Measurements from ENCODE around the gene SEMA3D. TPM values are rescaled to one million over a fixed set of nuclear protein-coding genes. Genes with fewer than 3 reads are reported as not detected.

SEMA3D gene
- total and polyA plus RNA-seq, 2 donors (not counting 1 experiment from before 2014, with no cell fraction given) = 0.46 to 0.59 TPM

DNA sequence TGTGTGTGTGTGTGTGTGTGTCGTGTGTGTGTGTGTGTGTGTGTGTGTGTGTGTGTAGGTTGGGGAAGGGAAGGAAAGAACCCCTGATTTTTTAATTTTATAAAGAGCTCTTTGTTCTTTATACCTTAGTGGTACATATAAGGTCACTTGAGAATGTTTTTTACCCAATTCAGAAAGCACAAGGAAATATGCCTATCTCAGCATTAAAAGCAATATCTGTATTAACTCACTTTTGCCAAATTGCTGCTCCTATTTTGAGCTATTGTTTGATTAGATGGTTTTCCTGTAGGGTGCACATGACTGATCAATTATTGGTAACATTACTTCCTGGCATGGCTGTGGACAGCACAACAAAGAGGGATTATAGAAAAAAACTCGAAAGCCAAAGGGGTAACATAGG, 60.5 kb downstream of the SEMA3D start:
- Histone ChIP-seq H3K27me3 (replicated peaks in 1 of 4; ENCODE audit: control extremely low read depth in 1 of 4, control insufficient read depth in 3 of 4, insufficient read depth in 4 of 4, low read length in 3 of 4) (no peaks in the 10 kb centered on the region), H3K9me3 (ENCODE audit: control extremely low read depth in 1 of 3, control insufficient read depth in 2 of 3, insufficient read depth in 1 of 3, low read length in 2 of 3) (no peaks in the 10 kb centered on the region), H3K4me1 (ENCODE audit: control insufficient read depth in 2 of 2, insufficient read depth in 2 of 2, low read length in 2 of 2) (no peaks in the 10 kb centered on the region), H3K4me3 (ENCODE audit: control extremely low read depth in 1 of 5, extremely low read depth in 1 of 5, insufficient read depth in 1 of 5, low read depth in 2 of 5, low read length in 4 of 5) (no peak overlapping the region), H3K4me2 (replicated peaks; ENCODE audit: low read depth, low read length, poor library complexity, severe bottlenecking) (no peak overlapping the region), H2AFZ (ENCODE audit: insufficient read depth, low read depth, low read length, poor library complexity, severe bottlenecking) (no peak overlapping the region), H4K20me1 (ENCODE audit: control insufficient read depth, insufficient read depth, low read length, poor library complexity, severe bottlenecking) (no peaks in the 10 kb centered on the region), H3K79me2 (ENCODE audit: control insufficient read depth, insufficient read depth, low read length) (no peaks in the 10 kb centered on the region), H3K27ac (ENCODE audit: low read length in 2 of 2) (no peak overlapping the region), H3K36me3 (replicated peaks in 1 of 2; ENCODE audit: control extremely low read depth in 1 of 2, control insufficient read depth in 1 of 2, extremely low read depth in 1 of 2, insufficient read depth in 2 of 2, low read length in 1 of 2) (no peaks in the 10 kb centered on the region), H3K9ac (ENCODE audit: low read length) (no peak overlapping the region)
- Mint-ChIP-seq H3K27me3 (no peaks in the 10 kb centered on the region), H3K4me1 (no peaks in the 10 kb centered on the region), H3K27ac (no peak overlapping the region), H3K9me3 (ENCODE audit: insufficient read depth) (no peaks in the 10 kb centered on the region), H3K4me3 (no peak overlapping the region)
- 60% methylated on average over 1 of the region's 2 CpGs for WGBS (ENCODE audit: insufficient coverage)
- no peak for TF ChIP-seq EZH2 (IDR thresholded peaks at IDR 0.05; ENCODE audit: borderline replicate concordance, insufficient read depth, low read depth, low read length, poor library complexity, severe bottlenecking)
- TF ChIP-seq, protein P1, sequence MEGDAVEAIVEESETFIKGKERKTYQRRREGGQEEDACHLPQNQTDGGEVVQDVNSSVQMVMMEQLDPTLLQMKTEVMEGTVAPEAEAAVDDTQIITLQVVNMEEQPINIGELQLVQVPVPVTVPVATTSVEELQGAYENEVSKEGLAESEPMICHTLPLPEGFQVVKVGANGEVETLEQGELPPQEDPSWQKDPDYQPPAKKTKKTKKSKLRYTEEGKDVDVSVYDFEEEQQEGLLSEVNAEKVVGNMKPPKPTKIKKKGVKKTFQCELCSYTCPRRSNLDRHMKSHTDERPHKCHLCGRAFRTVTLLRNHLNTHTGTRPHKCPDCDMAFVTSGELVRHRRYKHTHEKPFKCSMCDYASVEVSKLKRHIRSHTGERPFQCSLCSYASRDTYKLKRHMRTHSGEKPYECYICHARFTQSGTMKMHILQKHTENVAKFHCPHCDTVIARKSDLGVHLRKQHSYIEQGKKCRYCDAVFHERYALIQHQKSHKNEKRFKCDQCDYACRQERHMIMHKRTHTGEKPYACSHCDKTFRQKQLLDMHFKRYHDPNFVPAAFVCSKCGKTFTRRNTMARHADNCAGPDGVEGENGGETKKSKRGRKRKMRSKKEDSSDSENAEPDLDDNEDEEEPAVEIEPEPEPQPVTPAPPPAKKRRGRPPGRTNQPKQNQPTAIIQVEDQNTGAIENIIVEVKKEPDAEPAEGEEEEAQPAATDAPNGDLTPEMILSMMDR (IDR thresholded peaks at IDR 0.05) = no peak
- CTCF ChIA-PET = no interaction called here
- POLR2A ChIA-PET = no interaction called here
- intact Hi-C loops (cut with micrococcal nuclease) = no loop called here
- no peak for DNase-seq
- ATAC-seq (ENCODE audit: low read depth) = no peak

DNA sequence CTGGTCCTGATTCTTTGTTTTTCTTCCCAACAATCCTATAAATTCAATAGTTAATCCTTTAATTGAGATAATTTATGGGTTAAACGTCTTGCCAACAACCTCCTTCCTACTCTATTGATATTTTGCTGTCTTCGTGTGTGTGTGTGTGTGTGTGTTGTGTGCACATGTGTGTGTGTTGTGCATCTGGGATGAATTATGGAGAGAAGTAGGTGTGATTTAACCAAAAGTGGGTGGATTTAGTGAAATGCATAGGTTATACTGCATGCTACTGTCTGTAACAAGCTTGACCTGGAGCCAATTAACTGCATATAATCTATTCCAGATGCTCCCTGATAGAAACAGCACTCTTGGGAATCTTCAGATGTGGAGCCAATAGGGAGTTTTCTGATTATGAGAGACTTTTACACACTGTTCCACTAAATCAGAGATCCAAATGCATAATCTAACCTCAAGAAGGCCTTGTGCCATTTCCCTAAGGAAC, 61.2 kb downstream of the SEMA3D start:
- WGBS (ENCODE audit: insufficient coverage) = no CpG with 5 or more reads among the region's 2 CpGs

More for the DNA sequence above, 61.2 kb downstream of the SEMA3D start:
- no peak overlapping the region for H3K27ac Mint-ChIP-seq
- H3K4me1 ChIP-seq (ENCODE audit: control insufficient read depth in 2 of 2, insufficient read depth in 2 of 2, low read length in 2 of 2) = no peaks in the 10 kb centered on the region
- H2AFZ ChIP-seq (ENCODE audit: insufficient read depth, low read depth, low read length, poor library complexity, severe bottlenecking) = no peak overlapping the region
- H3K4me2 ChIP-seq (replicated peaks; ENCODE audit: low read depth, low read length, poor library complexity, severe bottlenecking) = no peak overlapping the region
- H3K9me3 Mint-ChIP-seq (ENCODE audit: insufficient read depth) = no peaks in the 10 kb centered on the region
- intact Hi-C loops (cut with micrococcal nuclease) = no loop called here
- H3K27ac ChIP-seq (ENCODE audit: low read length in 2 of 2) = no peak overlapping the region
- H3K4me3 ChIP-seq (ENCODE audit: control extremely low read depth in 1 of 5, extremely low read depth in 1 of 5, insufficient read depth in 1 of 5, low read depth in 2 of 5, low read length in 4 of 5) = no peak overlapping the region
- no peak overlapping the region for H3K4me3 Mint-ChIP-seq
- DNase-seq = no peak
- H3K27me3 Mint-ChIP-seq = no peaks in the 10 kb centered on the region
- H3K36me3 ChIP-seq (replicated peaks in 1 of 2; ENCODE audit: control extremely low read depth in 1 of 2, control insufficient read depth in 1 of 2, extremely low read depth in 1 of 2, insufficient read depth in 2 of 2, low read length in 1 of 2) = no peaks in the 10 kb centered on the region
- no peaks in the 10 kb centered on the region for H3K4me1 Mint-ChIP-seq
- POLR2A ChIA-PET = no interaction called here
- CTCF ChIA-PET = no interaction called here
- TF ChIP-seq, protein P1 (IDR thresholded peaks at IDR 0.05) = no peak
- TF ChIP-seq EZH2 (IDR thresholded peaks at IDR 0.05; ENCODE audit: borderline replicate concordance, insufficient read depth, low read depth, low read length, poor library complexity, severe bottlenecking) = no peak
- no peaks in the 10 kb centered on the region for H4K20me1 ChIP-seq (ENCODE audit: control insufficient read depth, insufficient read depth, low read length, poor library complexity, severe bottlenecking)
- H3K9ac ChIP-seq (ENCODE audit: low read length) = no peak overlapping the region
- H3K27me3 ChIP-seq (replicated peaks in 1 of 4; ENCODE audit: control extremely low read depth in 1 of 4, control insufficient read depth in 3 of 4, insufficient read depth in 4 of 4, low read length in 3 of 4) = no peaks in the 10 kb centered on the region
- ATAC-seq (ENCODE audit: low read depth) = no peak
- H3K9me3 ChIP-seq (ENCODE audit: control extremely low read depth in 1 of 3, control insufficient read depth in 2 of 3, insufficient read depth in 1 of 3, low read length in 2 of 3) = no peaks in the 10 kb centered on the region
- H3K79me2 ChIP-seq (ENCODE audit: control insufficient read depth, insufficient read depth, low read length) = no peaks in the 10 kb centered on the region

All from B cell (primary cell).